HL-60 (cell line): ENCODE data around the gene LEP.

ENCODE experiments used
- DNase-seq, 2 experiments: peaks; one replicate each; pipeline ENCODE4 v3.0.0-alpha.2; 2010 to 2020; ENCODE audit warnings: low read depth in 1 of 2, low spot score in 1 of 2
- H3K27ac ChIP-seq: fragments of 250-450 bp; sonication (Bioruptor Pico); replicated peaks from 2 replicates; pipeline ENCODE4 v1.5.1; 2020; ENCODE audit warnings: mild to moderate bottlenecking, moderate library complexity
- H3K27me3 ChIP-seq: fragments of 250-450 bp; sonication (Bioruptor Pico); 2 replicates; pipeline ENCODE4 v1.5.1; 2021; ENCODE audit warnings: mild to moderate bottlenecking, moderate library complexity; ENCODE audit not compliant: insufficient read depth, poor library complexity, severe bottlenecking
- H3K4me3 ChIP-seq: replicated peaks from 2 replicates; pipeline ENCODE4 v1.5.1; 2011; ENCODE audit warnings: mild to moderate bottlenecking, control low read depth, low read length; ENCODE audit not compliant: insufficient read depth
- GABPA ChIP-seq: IDR thresholded peaks from 2 replicates; pipeline ENCODE4 v1.6.1; 2012; ENCODE audit warnings: low read depth
- POLR2AphosphoS5 ChIP-seq: IDR thresholded peaks from 2 replicates; pipeline ENCODE4 v1.6.1; 2012; ENCODE audit warnings: low read depth
- SPI1 ChIP-seq: IDR thresholded peaks from 2 replicates; pipeline ENCODE4 v1.6.1; 2012; ENCODE audit warnings: low read depth, mild to moderate bottlenecking, borderline replicate concordance
- TF ChIP-seq, protein P1 (sequence below): IDR thresholded peaks from one replicate; pipeline ENCODE4 v1.5.1; 2011; ENCODE audit warnings: low read length, control low read depth, inconsistent platforms; ENCODE audit not compliant: insufficient read depth
- TF ChIP-seq, protein P2 (sequence below): IDR thresholded peaks from 2 replicates; pipeline ENCODE4 v1.6.1; 2012; ENCODE audit warnings: low read depth; ENCODE audit not compliant: insufficient replicate concordance

LEP gene

DNA sequence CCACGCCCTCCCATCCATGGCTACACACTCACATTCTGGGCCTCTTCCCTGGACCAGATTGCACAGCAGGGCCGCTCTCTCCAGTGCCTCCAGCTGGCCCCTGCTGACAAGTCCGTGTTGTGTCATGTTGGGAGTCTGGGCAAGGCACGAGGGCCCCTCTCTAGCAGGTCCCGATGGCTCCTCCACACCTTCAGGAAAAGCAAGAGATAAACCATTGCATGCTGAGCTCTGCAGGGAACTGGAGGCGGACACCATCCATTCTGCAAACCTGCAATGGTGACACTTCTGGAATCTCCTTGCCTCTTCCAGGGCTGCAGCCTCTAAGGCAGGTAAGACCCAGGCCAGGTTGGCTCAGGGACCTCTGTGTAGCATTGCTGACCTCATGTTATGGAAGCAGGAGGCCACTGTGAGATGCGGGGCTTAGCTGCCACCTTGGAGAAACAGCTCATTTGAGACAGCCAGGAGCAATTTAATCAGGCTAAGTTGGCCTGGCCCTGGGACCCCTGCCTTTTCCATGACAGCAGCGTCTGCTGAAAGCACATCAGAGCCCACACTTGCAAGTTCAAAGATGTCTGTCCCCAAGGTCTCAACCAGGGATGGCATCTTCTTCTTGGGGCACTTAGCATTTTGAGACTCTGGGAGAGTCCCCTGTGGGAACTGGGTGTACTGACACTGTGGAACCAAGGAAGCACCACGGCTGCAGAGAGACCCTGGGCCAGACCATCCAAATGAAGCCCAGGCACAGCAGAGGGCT lies 34.2 kb upstream of the LEP start:
- no peak overlapping the region for H3K4me3 ChIP-seq
- no peak for DNase-seq
- no peaks in the 10 kb centered on the region for H3K27me3 ChIP-seq

DNA sequence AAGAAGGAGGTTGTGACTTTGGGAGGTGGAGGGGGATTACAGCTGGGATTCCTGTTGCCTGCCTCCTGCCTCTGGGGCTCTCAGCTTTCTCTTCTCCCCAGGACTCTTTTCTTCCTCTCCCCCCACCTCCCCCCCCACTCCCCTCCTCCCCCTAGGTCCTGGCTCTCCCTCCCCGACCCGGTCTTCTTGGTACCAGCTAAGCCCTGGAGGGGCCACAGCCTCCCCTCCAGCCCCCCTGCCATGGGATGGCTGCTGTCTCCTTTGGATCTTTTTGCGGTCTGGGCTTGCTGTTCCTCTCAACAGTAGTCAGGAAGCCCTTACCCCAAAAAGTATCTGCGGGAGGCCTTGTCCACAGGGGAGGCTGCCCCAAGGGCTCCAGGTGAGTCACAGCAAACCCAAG lies 33.5 kb upstream of the LEP start:
- no peak overlapping the region for H3K27ac ChIP-seq
- no peak for DNase-seq
- no peaks in the 10 kb centered on the region for H3K27me3 ChIP-seq
- TF ChIP-seq SPI1 (no peak), GABPA (no peak), POLR2AphosphoS5 (no peak)
- TF ChIP-seq, protein P1, sequence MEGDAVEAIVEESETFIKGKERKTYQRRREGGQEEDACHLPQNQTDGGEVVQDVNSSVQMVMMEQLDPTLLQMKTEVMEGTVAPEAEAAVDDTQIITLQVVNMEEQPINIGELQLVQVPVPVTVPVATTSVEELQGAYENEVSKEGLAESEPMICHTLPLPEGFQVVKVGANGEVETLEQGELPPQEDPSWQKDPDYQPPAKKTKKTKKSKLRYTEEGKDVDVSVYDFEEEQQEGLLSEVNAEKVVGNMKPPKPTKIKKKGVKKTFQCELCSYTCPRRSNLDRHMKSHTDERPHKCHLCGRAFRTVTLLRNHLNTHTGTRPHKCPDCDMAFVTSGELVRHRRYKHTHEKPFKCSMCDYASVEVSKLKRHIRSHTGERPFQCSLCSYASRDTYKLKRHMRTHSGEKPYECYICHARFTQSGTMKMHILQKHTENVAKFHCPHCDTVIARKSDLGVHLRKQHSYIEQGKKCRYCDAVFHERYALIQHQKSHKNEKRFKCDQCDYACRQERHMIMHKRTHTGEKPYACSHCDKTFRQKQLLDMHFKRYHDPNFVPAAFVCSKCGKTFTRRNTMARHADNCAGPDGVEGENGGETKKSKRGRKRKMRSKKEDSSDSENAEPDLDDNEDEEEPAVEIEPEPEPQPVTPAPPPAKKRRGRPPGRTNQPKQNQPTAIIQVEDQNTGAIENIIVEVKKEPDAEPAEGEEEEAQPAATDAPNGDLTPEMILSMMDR, result no peak
- TF ChIP-seq, protein P2, sequence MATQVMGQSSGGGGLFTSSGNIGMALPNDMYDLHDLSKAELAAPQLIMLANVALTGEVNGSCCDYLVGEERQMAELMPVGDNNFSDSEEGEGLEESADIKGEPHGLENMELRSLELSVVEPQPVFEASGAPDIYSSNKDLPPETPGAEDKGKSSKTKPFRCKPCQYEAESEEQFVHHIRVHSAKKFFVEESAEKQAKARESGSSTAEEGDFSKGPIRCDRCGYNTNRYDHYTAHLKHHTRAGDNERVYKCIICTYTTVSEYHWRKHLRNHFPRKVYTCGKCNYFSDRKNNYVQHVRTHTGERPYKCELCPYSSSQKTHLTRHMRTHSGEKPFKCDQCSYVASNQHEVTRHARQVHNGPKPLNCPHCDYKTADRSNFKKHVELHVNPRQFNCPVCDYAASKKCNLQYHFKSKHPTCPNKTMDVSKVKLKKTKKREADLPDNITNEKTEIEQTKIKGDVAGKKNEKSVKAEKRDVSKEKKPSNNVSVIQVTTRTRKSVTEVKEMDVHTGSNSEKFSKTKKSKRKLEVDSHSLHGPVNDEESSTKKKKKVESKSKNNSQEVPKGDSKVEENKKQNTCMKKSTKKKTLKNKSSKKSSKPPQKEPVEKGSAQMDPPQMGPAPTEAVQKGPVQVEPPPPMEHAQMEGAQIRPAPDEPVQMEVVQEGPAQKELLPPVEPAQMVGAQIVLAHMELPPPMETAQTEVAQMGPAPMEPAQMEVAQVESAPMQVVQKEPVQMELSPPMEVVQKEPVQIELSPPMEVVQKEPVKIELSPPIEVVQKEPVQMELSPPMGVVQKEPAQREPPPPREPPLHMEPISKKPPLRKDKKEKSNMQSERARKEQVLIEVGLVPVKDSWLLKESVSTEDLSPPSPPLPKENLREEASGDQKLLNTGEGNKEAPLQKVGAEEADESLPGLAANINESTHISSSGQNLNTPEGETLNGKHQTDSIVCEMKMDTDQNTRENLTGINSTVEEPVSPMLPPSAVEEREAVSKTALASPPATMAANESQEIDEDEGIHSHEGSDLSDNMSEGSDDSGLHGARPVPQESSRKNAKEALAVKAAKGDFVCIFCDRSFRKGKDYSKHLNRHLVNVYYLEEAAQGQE, result no peak
- no peak overlapping the region for H3K4me3 ChIP-seq

More for the DNA sequence above, 34.2 kb upstream of the LEP start:
- TF ChIP-seq, protein P2, result no peak
- TF ChIP-seq SPI1, result no peak
- no peak for TF ChIP-seq POLR2AphosphoS5
- TF ChIP-seq, protein P1, result no peak
- no peak for TF ChIP-seq GABPA
- no peak overlapping the region for H3K27ac ChIP-seq

DNA sequence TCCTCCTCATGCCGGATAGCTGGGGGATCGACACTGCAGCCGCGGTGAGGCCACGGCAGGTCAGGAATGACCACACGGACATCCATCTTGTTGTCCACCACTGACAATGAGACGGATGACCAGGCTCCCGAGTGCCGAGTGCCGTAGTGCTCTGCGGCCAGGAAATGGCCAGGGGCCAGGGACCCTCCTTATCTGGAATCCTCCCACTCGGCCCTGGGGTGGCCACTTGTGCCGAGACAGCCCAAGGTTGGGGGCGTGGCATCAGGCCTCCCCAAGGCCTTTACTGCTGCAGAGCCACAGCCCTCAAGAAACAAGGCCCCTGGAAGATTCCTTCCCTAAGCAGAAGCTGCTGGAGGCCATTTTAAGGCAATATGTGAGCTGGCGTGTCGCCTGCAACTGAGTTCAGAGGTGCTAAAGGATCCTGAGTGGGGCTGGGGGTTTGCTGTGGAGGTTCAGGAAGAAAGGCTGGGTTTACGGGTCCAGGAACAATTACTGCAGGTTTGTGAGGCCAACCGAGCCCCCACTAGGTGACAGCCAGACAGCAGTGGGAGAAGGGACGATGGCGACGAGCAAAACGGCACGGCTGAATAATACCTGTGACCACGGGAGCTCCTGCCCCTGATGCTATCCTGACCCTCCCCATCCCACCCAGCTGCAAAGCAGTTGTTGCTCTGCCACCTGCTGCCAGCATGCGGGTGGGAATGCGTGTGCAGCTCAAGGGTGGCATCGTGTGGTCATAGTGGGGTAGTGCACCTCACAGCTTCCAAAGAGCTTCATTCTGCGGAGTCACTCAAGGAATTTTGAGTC lies 31.6 kb upstream of the LEP start:
- TF ChIP-seq, protein P2, result no peak
- TF ChIP-seq, protein P1, result peak; percentile 99
- TF ChIP-seq POLR2AphosphoS5 (no peak), SPI1 (no peak), GABPA (no peak)
- Histone ChIP-seq H3K27ac (no peak overlapping the region), H3K27me3 (no peaks in the 10 kb centered on the region), H3K4me3 (no peak overlapping the region)
- DNase-seq, result peak; percentile 51 to 73
